ENCODE measurements around the gene NXPH2.

DNA sequence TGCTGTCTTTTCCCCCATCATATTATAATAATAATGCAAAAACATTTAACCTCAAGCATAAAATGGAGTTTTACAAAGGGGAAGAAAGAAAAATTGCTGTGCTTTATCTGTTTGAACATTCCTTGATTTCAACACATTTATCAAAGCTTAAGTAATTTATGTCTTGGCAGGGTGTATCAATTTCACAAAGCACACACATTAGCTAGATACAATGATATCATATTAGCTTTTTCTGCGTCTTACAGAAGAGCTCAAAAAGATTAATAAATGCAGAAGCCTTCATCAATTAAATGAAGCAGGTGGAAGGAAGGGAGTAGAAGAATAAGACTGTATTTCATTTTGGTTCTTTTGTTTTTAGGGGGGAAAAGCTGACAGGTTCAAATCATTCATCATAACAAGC, 103.0 kb downstream of the NXPH2 start:
- TF ChIP-seq, protein P1, sequence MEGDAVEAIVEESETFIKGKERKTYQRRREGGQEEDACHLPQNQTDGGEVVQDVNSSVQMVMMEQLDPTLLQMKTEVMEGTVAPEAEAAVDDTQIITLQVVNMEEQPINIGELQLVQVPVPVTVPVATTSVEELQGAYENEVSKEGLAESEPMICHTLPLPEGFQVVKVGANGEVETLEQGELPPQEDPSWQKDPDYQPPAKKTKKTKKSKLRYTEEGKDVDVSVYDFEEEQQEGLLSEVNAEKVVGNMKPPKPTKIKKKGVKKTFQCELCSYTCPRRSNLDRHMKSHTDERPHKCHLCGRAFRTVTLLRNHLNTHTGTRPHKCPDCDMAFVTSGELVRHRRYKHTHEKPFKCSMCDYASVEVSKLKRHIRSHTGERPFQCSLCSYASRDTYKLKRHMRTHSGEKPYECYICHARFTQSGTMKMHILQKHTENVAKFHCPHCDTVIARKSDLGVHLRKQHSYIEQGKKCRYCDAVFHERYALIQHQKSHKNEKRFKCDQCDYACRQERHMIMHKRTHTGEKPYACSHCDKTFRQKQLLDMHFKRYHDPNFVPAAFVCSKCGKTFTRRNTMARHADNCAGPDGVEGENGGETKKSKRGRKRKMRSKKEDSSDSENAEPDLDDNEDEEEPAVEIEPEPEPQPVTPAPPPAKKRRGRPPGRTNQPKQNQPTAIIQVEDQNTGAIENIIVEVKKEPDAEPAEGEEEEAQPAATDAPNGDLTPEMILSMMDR (IDR thresholded peaks at IDR 0.05; ENCODE audit: extremely low read depth in 1 of 2, insufficient read depth in 1 of 2, low read depth in 1 of 2, low read length in 2 of 2), result no peak
- TF ChIP-seq POLR2A (IDR thresholded peaks at IDR 0.05; ENCODE audit: low read depth, low read length) (no peak), POLR2AphosphoS5 (IDR thresholded peaks at IDR 0.05; ENCODE audit: insufficient read depth, low read depth, low read length) (no peak), EZH2 (IDR thresholded peaks at IDR 0.05; ENCODE audit: borderline replicate concordance, low read depth, low read length, severe bottlenecking) (no peak), GATA2 (IDR thresholded peaks at IDR 0.05; ENCODE audit: insufficient read depth, insufficient read length, low read depth, low read length) (no peak), MYC (IDR thresholded peaks at IDR 0.05; ENCODE audit: low read depth, low read length) (no peak)

Measured in endothelial cell of umbilical vein (primary cell).